NCI-H187 (cell line): ENCODE results near the gene ITM2B.
"Not testable (repeated sequence)": the region's sequence is repeated elsewhere in the genome, so short reads cannot be mapped to it uniquely, and the experiment has no call there.

ENCODE experiments used
- DNase-seq, 2 experiments: peaks; one replicate each; lab custom pipeline; 2025; lab: John Stamatoyannopoulos, UW

ITM2B gene

GRCh38 chr13:48224701-48225100 is 8.3 kb upstream of the ITM2B start:
- no peak for DNase-seq

- no peak for DNase-seq
Observed at GRCh38 chr13:48230541-48230940, 2.5 kb upstream of the ITM2B start.

DNA sequence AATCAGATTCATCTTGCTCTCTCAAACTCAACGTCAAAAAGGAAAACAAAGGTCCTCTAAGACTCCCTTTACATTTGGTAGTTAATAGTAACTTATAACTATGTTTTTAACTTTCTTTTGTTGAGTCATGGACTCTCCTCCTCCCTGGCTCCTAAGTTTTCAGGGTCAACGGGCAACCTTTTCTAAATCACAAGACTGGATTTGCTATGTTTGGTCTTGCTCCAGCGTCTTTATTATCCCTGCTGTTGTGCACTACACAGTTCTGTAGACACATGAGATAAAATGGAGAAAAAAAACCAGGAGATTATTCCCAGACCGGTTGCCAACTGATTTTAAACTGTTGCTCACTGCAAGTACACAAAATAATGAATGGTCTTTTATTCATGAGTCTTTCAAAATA is 1.9 kb upstream of the ITM2B start:
- DNase-seq = no peak

- DNase-seq = no peak
Observed at GRCh38 chr13:48231933-48232332, 1.1 kb upstream of the ITM2B start.

- no peak for DNase-seq
Observed at GRCh38 chr13:48232420-48233045, 473 bp upstream of the ITM2B start.

GRCh38 chr13:48233889-48234488 is 983 bp downstream of the ITM2B start:
- no peak for DNase-seq

DNA sequence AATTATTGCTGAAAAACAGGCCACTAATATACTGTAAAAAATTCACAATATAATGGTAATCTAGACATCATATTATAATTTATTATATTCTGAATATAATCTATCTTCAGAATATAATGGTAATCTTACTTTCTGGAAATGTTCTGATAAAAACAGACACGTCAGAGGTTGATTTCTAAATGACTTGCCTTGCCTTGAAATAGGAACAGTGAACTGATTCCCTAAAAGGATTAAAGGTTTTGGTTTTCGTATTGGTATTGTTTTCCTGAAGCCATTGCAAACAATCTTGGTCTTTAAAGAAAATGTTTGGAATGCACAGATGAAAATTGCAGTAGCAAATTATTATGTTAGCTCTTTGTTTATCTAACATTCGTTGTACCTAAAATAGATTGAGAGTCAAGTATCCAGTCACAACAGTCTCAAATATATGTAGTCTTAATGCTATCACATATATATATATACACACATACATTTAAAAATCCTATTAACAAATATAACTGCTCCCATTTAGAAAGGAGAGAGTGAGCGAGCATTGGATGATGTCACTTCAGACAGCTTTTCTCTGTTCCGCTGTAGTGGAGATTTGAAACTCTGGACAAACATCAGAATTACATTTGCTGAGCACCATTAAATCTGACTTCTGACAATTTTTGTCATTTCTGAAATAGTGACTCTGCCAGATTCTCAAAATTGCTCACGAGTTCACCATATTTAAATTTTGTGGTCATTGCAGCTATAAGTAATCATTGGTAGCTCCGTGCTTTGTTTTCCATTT is 1.7 kb downstream of the ITM2B start:
- no peak for DNase-seq

- no peak for DNase-seq
Observed at GRCh38 chr13:48235341-48236135, 2.5 kb downstream of the ITM2B start.

- no peak for DNase-seq
Observed at GRCh38 chr13:48236528-48237353, 3.7 kb downstream of the ITM2B start.

DNA sequence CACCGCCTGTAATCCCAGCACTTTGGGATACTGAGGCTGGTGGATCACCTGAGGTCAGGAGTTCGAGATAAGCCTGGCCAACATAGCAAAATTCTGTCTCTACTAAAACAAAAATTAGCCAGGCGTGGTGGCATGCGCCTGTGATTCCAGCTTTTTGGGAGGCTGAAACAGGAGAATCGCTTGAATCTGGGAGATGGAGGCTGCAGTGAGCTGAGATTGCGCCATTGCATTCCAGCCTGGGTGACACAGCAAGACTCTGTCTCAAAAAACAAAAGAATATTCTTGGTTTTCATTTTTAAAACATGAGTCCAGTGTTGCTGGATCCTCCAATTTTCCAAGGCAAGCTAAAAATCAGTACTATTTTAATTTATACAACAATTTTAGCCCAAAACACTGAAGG is 6.4 kb downstream of the ITM2B start:
- DNase-seq = not testable (repeated sequence)

- no peak for DNase-seq
Observed at GRCh38 chr13:48241651-48242050, 8.6 kb downstream of the ITM2B start.

DNA sequence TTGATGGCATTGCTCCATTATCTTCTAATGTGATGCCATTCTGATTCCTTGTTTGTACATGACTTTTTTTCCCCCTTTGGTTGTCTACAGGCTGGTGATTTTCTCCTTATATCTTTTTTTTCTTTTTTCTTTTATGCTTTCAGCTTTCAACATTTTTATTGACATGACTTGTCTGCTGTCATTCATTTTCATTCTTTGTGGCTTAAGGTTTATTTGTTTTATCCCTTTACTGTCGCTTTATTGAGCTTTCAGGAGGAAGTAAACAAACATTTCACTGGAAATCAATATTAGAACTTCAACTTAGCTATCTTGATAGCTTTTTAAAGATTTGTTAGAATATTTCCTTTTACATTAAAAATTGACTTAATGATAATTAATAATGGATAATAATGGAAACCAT is 9.7 kb downstream of the ITM2B start:
- DNase-seq = no peak

- DNase-seq = no peak
Observed at GRCh38 chr13:48244159-48244558, 11.2 kb downstream of the ITM2B start.

GRCh38 chr13:48246102-48246501 is 13.1 kb downstream of the ITM2B start:
- DNase-seq = no peak

- DNase-seq = no peak
Observed at GRCh38 chr13:48249018-48249417, 16.0 kb downstream of the ITM2B start.

- no peak for DNase-seq
Observed at GRCh38 chr13:48251611-48252081, 18.6 kb downstream of the ITM2B start.

DNA sequence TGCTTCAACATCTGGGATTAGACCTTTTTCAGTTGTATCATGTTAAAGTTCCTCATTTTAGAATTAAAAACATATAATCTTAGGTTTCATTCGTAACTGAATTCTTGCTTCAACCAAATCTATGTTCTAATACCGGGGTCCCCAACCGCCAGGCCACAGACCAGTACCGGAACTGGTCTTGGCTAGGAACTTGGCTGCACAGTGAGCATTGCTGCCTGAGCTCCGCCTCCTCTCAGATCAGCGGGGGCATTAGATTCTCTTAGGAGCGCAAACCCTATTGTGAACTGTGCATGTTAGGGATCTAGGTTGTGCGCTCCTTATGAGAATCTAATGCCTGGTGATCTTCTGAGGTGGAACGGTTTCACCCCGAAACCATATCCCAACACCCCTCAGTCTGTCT is 19.2 kb downstream of the ITM2B start:
- no peak for DNase-seq

DNA sequence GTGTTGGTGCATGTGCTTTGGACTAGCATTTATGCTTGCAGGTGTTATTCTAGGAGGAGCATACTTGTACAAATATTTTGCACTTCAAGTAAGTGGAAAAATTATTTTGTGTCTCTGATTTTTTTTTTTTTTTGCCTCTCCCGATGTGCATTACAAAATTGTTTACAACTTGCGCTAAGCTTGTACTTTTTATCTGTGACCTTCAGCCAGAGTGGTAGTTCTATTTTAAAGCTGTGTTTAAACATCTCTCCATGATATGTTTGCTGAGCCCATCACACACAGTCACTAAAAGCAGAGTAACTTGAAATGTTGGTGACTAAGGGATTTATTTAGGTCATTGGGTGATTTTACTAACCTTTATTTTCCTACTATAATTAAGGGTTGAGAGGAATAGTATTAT is 20.8 kb downstream of the ITM2B start:
- DNase-seq = no peak

DNA sequence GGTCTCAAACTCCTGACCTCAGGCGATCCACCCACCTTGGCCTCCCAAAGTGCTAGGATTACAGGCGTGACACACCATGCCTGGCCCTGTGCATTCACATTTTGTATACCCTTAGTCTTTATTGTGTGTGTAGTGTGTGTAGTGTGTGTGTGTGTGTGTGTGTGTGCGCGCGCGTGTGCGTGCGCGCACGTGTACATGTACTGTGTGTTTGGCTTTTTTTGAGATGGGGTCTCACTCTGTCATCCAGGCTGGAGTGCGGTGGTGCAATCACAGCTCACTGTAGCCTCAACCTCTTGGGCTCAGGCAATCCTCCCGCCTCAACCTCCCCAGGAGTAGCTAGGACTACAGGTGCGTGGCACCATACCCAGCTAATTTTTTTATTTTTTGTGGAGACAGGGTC is 22.1 kb downstream of the ITM2B start:
- DNase-seq = no peak

GRCh38 chr13:48255954-48256353 is 22.9 kb downstream of the ITM2B start:
- DNase-seq = no peak

DNA sequence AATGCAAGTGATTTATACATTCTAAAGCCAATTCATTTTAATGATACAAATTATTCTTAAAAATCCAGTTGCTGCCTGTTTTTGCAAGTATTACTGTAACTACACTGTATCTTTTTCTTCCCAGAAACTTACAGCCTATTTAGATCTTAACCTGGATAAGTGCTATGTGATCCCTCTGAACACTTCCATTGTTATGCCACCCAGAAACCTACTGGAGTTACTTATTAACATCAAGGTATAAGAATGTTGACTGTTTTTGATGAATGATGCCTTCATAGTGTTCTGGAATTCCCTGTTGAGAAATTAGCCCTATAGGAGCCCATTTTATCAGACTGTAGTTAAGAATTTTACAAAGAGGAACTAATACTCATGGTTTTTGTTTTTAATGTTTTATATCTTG is 25.0 kb downstream of the ITM2B start:
- no peak for DNase-seq

DNA sequence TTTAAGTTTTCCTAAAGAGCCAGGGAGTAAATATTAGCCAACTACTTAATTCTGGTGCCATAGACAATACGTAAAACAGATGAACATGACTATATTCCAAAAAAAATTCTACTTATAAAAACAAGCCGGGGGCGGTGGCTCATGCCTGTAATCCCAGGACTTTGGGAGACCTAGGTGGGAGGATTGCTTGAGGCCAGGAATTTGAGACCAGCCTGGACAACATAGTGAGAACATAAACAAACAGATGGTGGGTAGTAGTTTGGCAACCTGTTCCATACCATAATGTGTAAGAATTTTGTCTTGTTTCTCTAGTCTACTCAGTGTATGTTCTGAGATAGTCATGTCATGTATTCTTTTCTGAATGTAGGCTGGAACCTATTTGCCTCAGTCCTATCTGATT is 25.4 kb downstream of the ITM2B start:
- DNase-seq = no peak
